Heart left ventricle (tissue), 13 donors: ENCODE results near the gene TNNC2.
"Not testable (repeated sequence)": the region's sequence is repeated elsewhere in the genome, so short reads cannot be mapped to it uniquely, and the experiment has no call there.

Source experiments
- POLR2A ChIP-seq, 2 donors: fragments of 450-650 bp; IDR thresholded peaks; one replicate each; pipeline ENCODE4 v1.6.1; 2017; ENCODE audit warnings: antibody characterized with exemption in 2 of 2, mild to moderate bottlenecking in 2 of 2, moderate library complexity in 2 of 2
- TF ChIP-seq, protein P1 (sequence below), 12 donors: fragments of 200-600 bp; sonication (generic) in 4 of 12; IDR thresholded peaks; one replicate each; pipeline versions ENCODE4 v1.5.0 to v1.8.0; 2018 to 2022; ENCODE audit warnings: antibody characterized with exemption in 12 of 12, mild to moderate bottlenecking in 5 of 12
- donor health status: ischemic (EF 13 %, LVEDD 7.1; RV severe dilation, severe dysfunction).
- donor health status: DM: no; HTN: yes; CAD: no.
- donor health status: DM: no; HTN: no; CAD: no.
- donor health status: ischemic (EF 25% LVEDD 6.9; RV normal size, moderate dysfunction).
- donor health status: ischemic (EF 25% LVEDD 5.7; RV mildly dilated, moderate dysfunction).
- donor health status: ischemic (EF 35%, LVEDD 5.7; RV mildly dilated, moderate dysfunction).
- donor health status: nonischemic (EF 11% LVEDD 7.7; RV severe dilation, severe dysfunction).
- donor health status: DM: yes; HTN: yes; CAD: no.
- donor health status: PGD.
- donor health status: ischemic (EF 29% LVEDD 5.4; RV normal size, mild dysfunction).
- donor health status: nonischemic (EF 23%, LVEDD 6.1; RV moderate dilation, normal function).

- TF ChIP-seq POLR2A (IDR thresholded peaks at IDR 0.05), result not testable (repeated sequence)
- TF ChIP-seq, protein P1, sequence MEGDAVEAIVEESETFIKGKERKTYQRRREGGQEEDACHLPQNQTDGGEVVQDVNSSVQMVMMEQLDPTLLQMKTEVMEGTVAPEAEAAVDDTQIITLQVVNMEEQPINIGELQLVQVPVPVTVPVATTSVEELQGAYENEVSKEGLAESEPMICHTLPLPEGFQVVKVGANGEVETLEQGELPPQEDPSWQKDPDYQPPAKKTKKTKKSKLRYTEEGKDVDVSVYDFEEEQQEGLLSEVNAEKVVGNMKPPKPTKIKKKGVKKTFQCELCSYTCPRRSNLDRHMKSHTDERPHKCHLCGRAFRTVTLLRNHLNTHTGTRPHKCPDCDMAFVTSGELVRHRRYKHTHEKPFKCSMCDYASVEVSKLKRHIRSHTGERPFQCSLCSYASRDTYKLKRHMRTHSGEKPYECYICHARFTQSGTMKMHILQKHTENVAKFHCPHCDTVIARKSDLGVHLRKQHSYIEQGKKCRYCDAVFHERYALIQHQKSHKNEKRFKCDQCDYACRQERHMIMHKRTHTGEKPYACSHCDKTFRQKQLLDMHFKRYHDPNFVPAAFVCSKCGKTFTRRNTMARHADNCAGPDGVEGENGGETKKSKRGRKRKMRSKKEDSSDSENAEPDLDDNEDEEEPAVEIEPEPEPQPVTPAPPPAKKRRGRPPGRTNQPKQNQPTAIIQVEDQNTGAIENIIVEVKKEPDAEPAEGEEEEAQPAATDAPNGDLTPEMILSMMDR (IDR thresholded peaks at IDR 0.05), result not testable (repeated sequence)
Measured at GRCh38 chr20:45797510-45797909, 29.6 kb downstream of the TNNC2 start.
